ENCODE data around the gene MYOF. TPM values are rescaled to one million over a fixed set of nuclear protein-coding genes. Genes with fewer than 3 reads are reported as not detected.

Gene MYOF
- total RNA-seq, 3 donors from 2014 or later, result 55.0 to 90.7 (median 85.5) TPM

DNA sequence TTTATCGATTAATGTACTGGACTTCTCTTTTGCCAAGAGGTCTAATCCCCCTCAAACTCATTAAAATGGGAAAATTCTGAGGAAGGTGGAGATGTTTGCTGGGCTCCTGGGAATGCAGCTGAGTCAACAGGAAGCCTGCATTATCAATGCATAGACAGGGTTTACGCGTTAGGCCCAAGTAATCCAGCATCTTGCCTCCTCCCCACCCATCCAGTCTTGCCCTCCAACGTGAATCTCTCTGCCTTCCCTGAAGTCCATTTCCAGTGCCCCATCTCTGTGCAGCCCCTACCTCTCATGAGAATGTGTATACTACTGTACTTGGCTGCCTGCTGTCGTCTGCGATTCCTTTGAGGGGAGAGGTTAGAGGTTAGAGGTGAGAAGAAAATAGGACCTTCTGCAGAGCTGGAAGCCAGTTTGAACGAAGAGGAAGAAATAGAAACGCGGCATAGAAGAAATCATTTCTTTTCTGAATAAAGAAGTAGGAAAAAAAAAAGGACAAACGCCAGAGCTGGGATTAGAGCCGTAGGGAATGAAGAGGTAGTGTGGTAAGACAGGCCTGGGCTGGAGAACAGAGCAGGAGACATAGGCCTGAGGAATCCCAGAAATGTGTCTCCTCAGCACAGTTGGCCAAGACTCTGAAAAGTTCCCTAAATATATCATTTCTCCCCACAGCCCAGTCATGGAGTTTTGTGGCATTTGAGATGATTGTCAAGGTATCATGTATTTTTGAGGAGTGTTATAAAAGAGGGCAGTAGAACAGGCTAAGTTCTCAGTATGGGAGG lies 75.6 kb downstream of the MYOF start:
- TF ChIP-seq, protein P1, sequence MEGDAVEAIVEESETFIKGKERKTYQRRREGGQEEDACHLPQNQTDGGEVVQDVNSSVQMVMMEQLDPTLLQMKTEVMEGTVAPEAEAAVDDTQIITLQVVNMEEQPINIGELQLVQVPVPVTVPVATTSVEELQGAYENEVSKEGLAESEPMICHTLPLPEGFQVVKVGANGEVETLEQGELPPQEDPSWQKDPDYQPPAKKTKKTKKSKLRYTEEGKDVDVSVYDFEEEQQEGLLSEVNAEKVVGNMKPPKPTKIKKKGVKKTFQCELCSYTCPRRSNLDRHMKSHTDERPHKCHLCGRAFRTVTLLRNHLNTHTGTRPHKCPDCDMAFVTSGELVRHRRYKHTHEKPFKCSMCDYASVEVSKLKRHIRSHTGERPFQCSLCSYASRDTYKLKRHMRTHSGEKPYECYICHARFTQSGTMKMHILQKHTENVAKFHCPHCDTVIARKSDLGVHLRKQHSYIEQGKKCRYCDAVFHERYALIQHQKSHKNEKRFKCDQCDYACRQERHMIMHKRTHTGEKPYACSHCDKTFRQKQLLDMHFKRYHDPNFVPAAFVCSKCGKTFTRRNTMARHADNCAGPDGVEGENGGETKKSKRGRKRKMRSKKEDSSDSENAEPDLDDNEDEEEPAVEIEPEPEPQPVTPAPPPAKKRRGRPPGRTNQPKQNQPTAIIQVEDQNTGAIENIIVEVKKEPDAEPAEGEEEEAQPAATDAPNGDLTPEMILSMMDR (IDR thresholded peaks at IDR 0.05), result no peak
- Histone ChIP-seq H3K4me1 (ENCODE audit: low read depth) (no peaks in the 10 kb centered on the region), H3K9me3 (no peaks in the 10 kb centered on the region), H3K36me3 (ENCODE audit: low read depth) (no peaks in the 10 kb centered on the region), H3K4me3 (no peak overlapping the region)
- no peak for DNase-seq
- intact Hi-C loops (cut with DNase I, micrococcal nuclease), result no loop called here
- ATAC-seq, result no peak

DNA sequence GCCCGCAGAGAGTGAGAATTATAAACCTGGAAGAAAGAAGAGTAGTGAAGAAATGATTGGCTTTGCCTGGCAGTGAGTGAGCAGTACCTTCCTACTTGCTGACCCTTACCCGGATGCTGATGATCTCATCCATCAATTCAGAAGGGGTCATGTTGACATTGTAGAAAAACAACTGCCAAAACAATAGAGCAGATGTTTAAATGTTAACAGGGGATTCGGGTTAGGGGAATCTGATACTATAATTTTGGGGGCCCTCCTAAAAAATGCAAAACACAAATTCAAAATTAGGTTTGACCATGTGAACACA lies 78.1 kb downstream of the MYOF start:
- TF ChIP-seq, protein P1 (IDR thresholded peaks at IDR 0.05), result no peak

DNA sequence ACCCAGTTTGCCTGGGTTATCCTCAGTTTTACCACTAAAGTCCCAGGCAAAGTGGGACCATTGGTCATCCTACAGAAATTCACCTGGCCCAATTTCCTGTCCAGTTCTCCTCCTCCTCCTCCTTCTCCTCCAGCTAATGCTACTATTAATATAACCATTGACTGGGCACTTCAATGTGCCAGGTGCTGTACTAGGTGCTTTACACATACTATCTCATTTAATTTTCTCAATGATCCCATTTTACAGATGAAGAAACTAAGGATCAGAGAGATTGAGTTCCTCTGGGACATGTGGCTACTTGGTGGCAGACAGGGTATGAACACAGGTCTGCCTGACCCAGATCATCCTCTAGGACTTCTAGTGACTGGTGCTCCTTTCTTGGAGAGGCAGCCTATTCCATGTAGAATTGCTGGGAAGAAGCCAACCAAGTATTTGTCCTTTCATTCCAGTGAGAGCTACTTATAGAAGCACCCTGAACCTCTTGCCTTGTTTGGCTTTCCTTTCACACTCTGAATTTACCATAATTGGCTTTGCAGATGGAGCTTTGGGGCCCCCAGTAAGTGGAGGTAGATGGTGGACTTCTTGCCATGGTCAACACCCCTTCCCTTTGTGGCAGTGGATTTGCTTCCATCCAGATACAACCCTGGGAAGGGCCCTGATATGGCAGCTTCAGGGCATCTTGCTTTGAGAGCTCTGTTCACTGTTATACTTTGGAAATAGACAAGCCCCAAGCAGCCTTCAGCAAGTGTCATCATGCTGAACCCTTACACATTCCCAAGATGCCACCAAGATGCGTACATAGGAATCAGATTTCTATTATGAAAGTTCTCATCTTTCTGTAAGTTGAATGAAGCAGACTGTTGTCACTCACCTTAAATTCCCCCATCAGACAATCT lies 78.7 kb downstream of the MYOF start:
- H3K4me1 ChIP-seq (ENCODE audit: low read depth), result no peaks in the 10 kb centered on the region
- H3K36me3 ChIP-seq (ENCODE audit: low read depth), result no peaks in the 10 kb centered on the region
- H3K9me3 ChIP-seq, result no peaks in the 10 kb centered on the region
- no peak for ATAC-seq
- no peak for DNase-seq
- H3K4me3 ChIP-seq, result no peak overlapping the region
- TF ChIP-seq, protein P1 (IDR thresholded peaks at IDR 0.05), result no peak
- intact Hi-C loops (cut with DNase I, micrococcal nuclease), result no loop called here

More for the DNA sequence above, 78.1 kb downstream of the MYOF start:
- Histone ChIP-seq H3K36me3 (ENCODE audit: low read depth) (no peaks in the 10 kb centered on the region), H3K4me3 (no peak overlapping the region), H3K9me3 (no peaks in the 10 kb centered on the region), H3K4me1 (ENCODE audit: low read depth) (no peaks in the 10 kb centered on the region)
- DNase-seq, result no peak
- intact Hi-C loops (cut with DNase I, micrococcal nuclease), result no loop called here
- no peak for ATAC-seq

DNA sequence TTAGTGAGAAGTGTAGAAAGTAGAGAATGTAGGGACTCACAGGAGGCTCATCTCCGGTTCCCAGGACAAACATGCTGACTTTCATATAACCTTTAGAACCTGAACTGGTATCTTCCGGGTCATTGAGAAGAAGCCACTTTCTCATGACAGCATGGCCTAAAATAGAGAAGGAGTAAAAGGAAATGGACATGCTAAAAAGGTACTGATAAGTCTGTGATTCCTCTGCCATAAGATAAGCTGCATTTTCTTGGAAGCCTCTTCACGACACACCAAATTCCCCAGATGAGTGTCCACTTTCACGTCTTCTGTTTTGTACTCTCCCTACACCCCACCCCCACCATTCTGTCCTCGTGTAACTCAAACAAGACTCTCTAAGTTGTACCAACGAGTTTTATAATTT lies 79.9 kb downstream of the MYOF start:
- Histone ChIP-seq H3K4me1 (ENCODE audit: low read depth) (no peaks in the 10 kb centered on the region), H3K9me3 (no peaks in the 10 kb centered on the region), H3K36me3 (ENCODE audit: low read depth) (no peaks in the 10 kb centered on the region), H3K4me3 (no peak overlapping the region)
- no peak for ATAC-seq
- intact Hi-C loops (cut with DNase I, micrococcal nuclease), result no loop called here
- TF ChIP-seq, protein P1 (IDR thresholded peaks at IDR 0.05), result no peak
- no peak for DNase-seq

DNA sequence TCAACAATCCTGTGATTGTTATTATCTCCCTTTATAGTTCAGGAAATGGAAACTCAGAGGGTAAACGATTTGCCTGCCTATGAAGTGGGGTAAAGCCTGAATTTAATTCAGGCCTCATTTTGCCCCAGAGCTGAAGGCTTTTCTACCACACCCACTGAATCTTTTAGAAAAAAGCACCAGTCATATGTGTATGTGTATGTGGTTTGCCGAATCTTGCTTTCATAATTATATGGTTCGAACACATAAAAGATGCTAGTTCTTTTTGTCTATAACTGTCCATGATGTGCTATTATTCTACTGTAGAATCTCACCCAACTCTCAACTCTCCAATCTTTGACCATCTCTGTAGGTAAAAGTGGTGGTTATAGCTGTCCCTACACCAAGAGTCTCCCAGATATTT lies 83.6 kb downstream of the MYOF start:
- TF ChIP-seq, protein P1 (IDR thresholded peaks at IDR 0.05), result no peak
- ATAC-seq, result no peak

More for the DNA sequence above, 83.6 kb downstream of the MYOF start:
- Histone ChIP-seq H3K4me1 (ENCODE audit: low read depth) (no peaks in the 10 kb centered on the region), H3K36me3 (ENCODE audit: low read depth) (no peaks in the 10 kb centered on the region), H3K4me3 (no peak overlapping the region), H3K9me3 (no peaks in the 10 kb centered on the region)
- intact Hi-C loops (cut with DNase I, micrococcal nuclease), result no loop called here
- no peak for DNase-seq
